Measurements from ENCODE around the gene ATP2B1. TPM values are rescaled to one million over a fixed set of nuclear protein-coding genes. Genes with fewer than 3 reads are reported as not detected.

Gene ATP2B1
- total and polyA plus RNA-seq, 8 donors, result 4.3 to 22.4 (median 14.4) TPM

DNA sequence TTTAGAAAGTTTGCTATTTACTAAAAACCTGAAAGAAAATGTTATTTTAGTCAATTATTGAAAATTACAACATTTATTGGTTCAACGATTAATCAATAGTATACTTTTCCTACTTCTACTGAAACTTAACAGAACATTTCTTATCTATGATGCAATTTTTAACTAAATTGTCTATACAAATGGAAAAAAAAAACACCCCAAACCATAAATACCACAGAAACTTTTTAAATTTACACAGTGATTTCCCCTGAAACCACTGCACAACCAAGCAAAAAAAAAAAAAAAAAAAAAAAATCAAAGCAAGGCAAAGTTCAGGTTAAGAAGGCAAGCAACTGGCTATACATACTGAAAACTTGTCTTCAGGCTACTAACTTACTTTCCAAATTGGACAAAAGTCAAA is 110.9 kb downstream of the ATP2B1 start:
- Histone ChIP-seq H3K36me3 (peaks cover 0 to 8% (median 4%) of the 10 kb centered on the region in 3 donors), H3K27me3 (no peaks in the 10 kb centered on the region), H3K4me3 (no peak overlapping the region), H3K27ac (no peak overlapping the region), H3K9me3 (no peaks in the 10 kb centered on the region), H3K4me1 (no peaks in the 10 kb centered on the region)
- WGBS, 2 donors, result 91 to 100% methylated on average over 1 of the region's 1 CpG
- intact Hi-C loops (cut with DNase I), result no loop called here
- no peak for ATAC-seq
- no peak for FAIRE-seq
- TF ChIP-seq, protein P1, sequence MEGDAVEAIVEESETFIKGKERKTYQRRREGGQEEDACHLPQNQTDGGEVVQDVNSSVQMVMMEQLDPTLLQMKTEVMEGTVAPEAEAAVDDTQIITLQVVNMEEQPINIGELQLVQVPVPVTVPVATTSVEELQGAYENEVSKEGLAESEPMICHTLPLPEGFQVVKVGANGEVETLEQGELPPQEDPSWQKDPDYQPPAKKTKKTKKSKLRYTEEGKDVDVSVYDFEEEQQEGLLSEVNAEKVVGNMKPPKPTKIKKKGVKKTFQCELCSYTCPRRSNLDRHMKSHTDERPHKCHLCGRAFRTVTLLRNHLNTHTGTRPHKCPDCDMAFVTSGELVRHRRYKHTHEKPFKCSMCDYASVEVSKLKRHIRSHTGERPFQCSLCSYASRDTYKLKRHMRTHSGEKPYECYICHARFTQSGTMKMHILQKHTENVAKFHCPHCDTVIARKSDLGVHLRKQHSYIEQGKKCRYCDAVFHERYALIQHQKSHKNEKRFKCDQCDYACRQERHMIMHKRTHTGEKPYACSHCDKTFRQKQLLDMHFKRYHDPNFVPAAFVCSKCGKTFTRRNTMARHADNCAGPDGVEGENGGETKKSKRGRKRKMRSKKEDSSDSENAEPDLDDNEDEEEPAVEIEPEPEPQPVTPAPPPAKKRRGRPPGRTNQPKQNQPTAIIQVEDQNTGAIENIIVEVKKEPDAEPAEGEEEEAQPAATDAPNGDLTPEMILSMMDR (IDR thresholded peaks at IDR 0.05), result no peak
- DNase-seq, result no peak

DNA sequence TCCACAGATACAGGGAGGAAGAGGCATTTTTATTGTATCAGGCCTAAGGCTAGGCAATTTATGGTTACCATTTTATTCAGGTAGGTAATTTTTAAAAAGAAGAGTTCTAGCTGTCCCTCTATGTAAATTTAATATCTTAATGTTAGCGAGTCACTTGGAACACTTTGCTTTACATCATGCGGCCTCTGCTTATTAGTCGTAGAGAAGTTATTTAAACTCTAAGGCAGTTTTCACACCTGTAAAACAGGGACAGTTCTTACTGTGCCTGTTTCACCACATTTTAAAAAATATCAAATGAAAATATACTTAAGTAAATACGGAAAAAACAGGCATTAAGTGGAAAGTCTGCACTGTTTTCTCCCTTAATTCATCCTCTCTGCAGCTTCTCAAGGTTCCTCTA is 111.4 kb downstream of the ATP2B1 start:
- FAIRE-seq (no peak), ATAC-seq (no peak), DNase-seq (no peak)
- Histone ChIP-seq H3K4me3 (no peak overlapping the region), H3K27ac (no peak overlapping the region), H3K36me3 (peaks cover 0 to 4% (median 4%) of the 10 kb centered on the region in 3 donors), H3K27me3 (no peaks in the 10 kb centered on the region), H3K9me3 (no peaks in the 10 kb centered on the region), H3K4me1 (no peaks in the 10 kb centered on the region)
- 74 to 84% methylated on average over 4 of the region's 4 CpGs for WGBS, 2 donors
- intact Hi-C loops (cut with DNase I), result no loop called here
- TF ChIP-seq, protein P1 (IDR thresholded peaks at IDR 0.05), result no peak

DNA sequence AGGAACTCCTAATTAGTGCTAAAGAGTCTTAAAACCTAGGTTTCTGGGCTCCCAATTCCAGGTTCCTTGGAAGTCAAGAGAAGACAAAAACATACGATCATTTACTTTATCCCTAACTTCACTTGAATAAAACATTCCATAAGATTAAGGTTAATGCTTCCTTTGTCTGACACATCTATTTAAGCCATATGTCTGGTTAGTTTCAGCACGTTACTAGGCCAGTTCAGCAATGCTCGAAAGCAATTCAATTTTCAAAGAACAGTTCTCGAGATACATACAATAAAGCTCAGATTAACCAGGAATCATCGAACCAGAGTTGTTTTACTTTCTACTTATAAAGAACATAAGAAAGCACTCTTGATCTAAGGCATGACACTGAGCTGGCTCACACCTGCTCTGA is 114.8 kb downstream of the ATP2B1 start:
- peaks cover 0 to 8% (median 0%) of the 10 kb centered on the region in 3 donors for H3K4me1 ChIP-seq
- no peaks in the 10 kb centered on the region for H3K36me3 ChIP-seq
- TF ChIP-seq, protein P1 (IDR thresholded peaks at IDR 0.05), result no peak
- DNase-seq, result no peak
- intact Hi-C loops (cut with DNase I), result no loop called here
- no peaks in the 10 kb centered on the region for H3K27me3 ChIP-seq
- no peak overlapping the region for H3K4me3 ChIP-seq
- no peaks in the 10 kb centered on the region for H3K9me3 ChIP-seq
- no peak for FAIRE-seq
- WGBS, 2 donors, result 96% methylated on average over 5 of the region's 5 CpGs
- ATAC-seq, result no peak
- no peak overlapping the region for H3K27ac ChIP-seq

DNA sequence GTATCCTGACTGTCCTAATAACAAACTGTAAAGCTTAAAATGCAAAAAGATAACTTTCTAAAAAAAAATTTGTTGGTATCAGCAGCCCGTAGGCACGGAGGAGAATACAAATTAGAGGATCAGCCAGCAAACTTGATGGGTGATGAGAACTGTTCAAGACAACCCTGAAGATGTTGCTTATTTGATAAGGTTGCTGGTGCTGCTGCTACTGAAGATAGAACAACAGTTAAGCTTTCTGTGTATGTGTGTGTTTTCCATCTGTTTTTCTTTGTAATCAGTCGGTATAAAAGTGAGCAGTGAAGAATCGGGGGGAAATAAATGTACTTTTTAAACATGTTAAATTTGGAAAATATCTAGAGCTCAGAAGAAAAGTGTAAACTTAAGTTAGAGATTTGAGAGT is 115.4 kb downstream of the ATP2B1 start:
- DNase-seq, result no peak
- no peak for FAIRE-seq
- Histone ChIP-seq H3K9me3 (no peaks in the 10 kb centered on the region), H3K27ac (no peak overlapping the region), H3K4me3 (no peak overlapping the region), H3K4me1 (peaks cover 0 to 8% (median 0%) of the 10 kb centered on the region in 3 donors), H3K27me3 (no peaks in the 10 kb centered on the region), H3K36me3 (no peaks in the 10 kb centered on the region)
- WGBS, 2 donors, result 92 to 93% methylated on average over 4 of the region's 4 CpGs
- no peak for ATAC-seq
- TF ChIP-seq, protein P1 (IDR thresholded peaks at IDR 0.05), result no peak
- intact Hi-C loops (cut with DNase I), result no loop called here

DNA sequence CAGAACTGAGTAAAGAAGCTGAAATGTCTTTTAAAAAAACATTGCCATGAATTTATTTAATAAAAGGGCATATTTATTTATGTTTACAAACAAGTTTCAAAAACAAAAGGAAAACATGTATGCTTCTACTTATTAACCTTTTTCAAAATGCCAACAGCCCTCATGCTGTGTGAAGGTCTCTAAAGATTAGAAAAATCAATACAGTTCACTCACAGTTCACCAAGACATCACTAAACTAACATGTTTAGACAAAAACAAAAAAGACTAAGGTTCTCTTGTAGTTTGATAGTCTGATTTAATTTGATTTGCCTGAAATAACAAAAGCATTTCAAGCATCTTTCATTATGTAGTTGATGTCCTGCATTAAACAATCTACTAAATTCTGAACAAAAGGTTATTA is 118.9 kb downstream of the ATP2B1 start:
- no peaks in the 10 kb centered on the region for H3K9me3 ChIP-seq
- ATAC-seq, result no peak
- DNase-seq, result no peak
- H3K27ac ChIP-seq, result no peak overlapping the region
- peaks cover 0 to 8% (median 0%) of the 10 kb centered on the region in 3 donors for H3K4me1 ChIP-seq
- TF ChIP-seq, protein P1 (IDR thresholded peaks at IDR 0.05), result no peak
- intact Hi-C loops (cut with DNase I), result no loop called here
- H3K36me3 ChIP-seq, result no peaks in the 10 kb centered on the region
- no peaks in the 10 kb centered on the region for H3K27me3 ChIP-seq
- FAIRE-seq, result peak; percentile 71
- no peak overlapping the region for H3K4me3 ChIP-seq

All from pancreas (tissue), 10 donors.